AG09309 (cell line): Measurements from ENCODE around the gene MED25.

Experiments used
- DNase-seq: peaks from one replicate; pipeline ENCODE4 v3.0.0-alpha.2; 2010; ENCODE audit warnings: low read depth
- H3K4me3 ChIP-seq: 2 replicates; pipeline ENCODE4 v1.5.1; 2011; ENCODE audit warnings: mild to moderate bottlenecking, low read depth, low read length, moderate library complexity; ENCODE audit not compliant: control insufficient read depth
- TF ChIP-seq, protein P1 (sequence below): IDR thresholded peaks from 2 replicates; pipeline ENCODE4 v1.5.1; 2011; ENCODE audit warnings: mild to moderate bottlenecking, low read depth, low read length, inconsistent platforms; ENCODE audit not compliant: insufficient read depth, control insufficient read depth; ENCODE audit errors: missing control alignments

MED25 gene

DNA sequence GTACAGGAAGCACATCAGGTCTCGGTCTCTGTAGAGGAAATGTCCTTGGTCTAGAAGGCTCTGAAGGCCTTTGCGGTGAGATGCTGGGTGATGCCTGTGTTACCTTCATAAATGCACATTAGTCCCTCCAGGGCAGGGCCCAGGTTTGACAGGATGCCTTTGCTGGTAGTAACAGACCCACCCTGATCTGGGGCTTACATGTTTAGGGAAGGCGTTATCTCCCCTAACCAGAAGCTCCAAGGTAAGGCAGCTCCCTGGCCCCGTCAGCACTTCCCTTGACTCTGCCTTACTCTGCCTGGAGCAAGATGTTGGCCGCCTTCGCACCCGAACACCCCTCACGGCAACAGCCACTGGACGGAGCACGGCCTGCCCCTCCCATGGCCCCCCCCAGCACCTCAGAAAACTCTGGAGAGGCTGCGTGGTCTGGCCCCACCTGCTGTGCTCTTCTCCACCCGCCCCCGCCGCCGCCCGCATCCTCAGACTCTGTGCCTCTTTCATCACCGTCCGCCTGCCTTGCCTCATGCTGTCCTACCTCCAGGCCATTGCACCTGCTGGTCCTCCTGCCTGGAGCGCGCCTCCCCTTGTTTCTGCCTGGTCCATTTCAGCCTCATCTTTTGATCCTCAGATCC lies 42.2 kb upstream of the MED25 start:
- TF ChIP-seq, protein P1, sequence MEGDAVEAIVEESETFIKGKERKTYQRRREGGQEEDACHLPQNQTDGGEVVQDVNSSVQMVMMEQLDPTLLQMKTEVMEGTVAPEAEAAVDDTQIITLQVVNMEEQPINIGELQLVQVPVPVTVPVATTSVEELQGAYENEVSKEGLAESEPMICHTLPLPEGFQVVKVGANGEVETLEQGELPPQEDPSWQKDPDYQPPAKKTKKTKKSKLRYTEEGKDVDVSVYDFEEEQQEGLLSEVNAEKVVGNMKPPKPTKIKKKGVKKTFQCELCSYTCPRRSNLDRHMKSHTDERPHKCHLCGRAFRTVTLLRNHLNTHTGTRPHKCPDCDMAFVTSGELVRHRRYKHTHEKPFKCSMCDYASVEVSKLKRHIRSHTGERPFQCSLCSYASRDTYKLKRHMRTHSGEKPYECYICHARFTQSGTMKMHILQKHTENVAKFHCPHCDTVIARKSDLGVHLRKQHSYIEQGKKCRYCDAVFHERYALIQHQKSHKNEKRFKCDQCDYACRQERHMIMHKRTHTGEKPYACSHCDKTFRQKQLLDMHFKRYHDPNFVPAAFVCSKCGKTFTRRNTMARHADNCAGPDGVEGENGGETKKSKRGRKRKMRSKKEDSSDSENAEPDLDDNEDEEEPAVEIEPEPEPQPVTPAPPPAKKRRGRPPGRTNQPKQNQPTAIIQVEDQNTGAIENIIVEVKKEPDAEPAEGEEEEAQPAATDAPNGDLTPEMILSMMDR: no peak
- DNase-seq: no peak
- H3K4me3 ChIP-seq: no peak overlapping the region

DNA sequence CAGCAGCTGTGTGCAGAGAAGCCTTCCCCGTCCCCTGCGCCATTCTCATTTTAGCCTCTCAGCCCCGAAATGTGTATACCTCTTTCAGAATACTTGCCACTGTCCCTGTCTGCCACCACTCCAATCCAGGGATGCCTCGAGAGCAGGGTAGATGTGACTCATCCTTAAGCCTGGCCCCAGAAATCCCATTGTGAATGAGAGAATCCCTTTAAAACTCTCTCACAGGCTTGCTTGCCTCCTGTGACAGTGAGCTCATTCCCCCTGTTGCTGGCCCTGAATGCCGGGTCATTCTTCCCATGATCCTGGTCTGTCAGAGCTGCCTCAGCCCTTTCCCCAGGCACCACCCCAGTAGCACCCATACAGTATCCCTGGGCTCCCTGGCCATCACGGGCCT lies 41.7 kb upstream of the MED25 start:
- TF ChIP-seq, protein P1: no peak
- DNase-seq: no peak

DNA sequence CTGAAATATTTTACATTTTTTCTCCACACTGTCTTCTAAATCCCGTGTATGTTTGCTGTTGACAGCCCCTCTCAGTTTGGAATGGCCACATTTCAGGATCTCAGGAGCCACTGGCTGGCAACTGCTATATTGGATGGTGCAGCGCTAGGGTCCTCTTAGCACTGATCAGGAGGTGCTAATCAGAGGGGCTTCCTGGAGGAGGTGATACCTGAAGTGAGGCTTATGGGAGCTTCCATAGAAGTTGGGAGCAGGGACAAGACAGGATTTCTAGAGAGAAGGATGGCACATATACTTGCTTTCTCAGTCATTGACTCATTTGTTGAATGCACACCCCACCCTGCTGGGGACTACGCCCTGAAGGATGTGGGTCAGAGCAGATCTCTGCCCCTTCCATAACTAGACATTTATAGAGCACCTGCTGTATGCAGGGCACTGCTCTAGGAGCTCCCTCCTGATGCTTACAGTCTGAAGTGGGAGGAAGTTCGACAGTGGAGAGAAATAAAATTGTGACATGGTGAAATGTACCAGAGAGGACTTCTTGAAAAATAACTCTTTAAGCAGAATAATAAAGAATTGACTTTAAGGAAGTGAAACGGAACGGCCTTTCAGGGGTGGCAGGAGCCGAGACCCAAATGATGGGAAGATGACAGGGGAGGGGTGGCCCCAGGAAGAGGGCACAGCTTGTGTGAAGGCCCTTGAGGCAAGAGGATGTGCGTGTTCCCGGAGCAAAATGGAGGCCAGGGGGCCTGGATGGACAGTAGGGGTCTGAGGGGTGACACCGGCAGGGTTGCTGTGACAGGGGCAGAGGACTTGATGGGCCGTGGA lies 38.1 kb upstream of the MED25 start:
- DNase-seq: no peak
- TF ChIP-seq, protein P1: no peak
- H3K4me3 ChIP-seq: no peak overlapping the region

More for the DNA sequence above, 41.7 kb upstream of the MED25 start:
- no peak overlapping the region for H3K4me3 ChIP-seq

DNA sequence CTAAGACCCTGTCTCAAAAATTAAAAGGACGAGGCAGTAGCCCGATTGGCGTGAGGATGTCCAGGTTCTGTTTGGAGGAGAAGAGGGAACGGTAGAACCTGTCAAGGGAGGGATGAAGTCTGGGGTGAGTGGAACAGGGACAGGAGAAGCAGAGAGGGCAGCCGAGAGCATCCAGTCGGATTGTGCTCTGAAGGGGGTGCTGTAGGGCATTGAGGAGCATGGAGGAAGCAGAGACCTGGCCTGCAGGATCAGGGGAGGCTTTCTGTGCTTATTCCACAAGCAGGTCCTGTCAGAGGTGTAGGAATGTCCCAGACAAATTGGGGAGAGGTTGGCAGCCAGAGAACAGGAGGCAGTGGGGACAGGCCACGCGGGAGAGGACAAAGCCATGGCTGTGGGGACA lies 37.2 kb upstream of the MED25 start:
- no peak for DNase-seq
- TF ChIP-seq, protein P1: no peak
- H3K4me3 ChIP-seq: no peak overlapping the region

DNA sequence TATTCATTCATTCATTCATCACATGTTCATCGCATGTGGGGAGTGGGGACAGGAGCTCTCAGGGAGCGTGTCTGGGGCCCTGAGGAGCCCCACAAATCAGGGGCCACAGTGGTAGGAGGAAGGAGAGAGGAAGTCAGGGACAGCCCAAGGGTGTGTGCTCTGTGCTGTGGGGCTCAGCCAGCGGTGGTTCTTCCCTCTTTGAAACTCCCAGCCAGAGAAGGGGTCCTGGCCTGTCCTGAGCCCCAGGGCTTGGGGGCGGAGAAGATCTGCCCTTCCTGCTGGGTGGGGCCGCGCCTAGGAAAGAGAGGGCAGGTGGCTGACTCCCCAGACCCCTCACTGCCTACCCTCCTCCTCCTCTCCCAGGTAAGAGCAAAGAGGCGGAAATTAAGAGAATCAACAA lies 36.7 kb upstream of the MED25 start:
- TF ChIP-seq, protein P1: no peak
- H3K4me3 ChIP-seq: no peak overlapping the region
- DNase-seq: no peak

DNA sequence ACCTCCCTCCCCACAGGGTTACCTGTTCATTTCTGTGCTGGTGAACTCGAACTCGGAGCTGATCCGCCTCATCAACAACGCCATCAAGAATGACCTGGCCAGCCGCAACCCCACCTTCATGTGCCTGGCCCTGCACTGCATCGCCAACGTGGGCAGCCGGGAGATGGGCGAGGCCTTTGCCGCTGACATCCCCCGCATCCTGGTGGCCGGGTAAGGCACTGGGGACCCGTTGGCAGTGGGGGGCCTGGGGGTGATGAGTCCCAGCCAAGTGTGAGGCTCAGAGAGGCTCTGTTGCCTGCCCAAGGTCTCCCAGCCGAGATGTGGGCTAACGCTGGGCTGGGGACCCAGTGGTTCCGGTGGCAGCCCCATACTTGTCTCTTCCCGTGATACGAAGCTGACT lies 35.6 kb upstream of the MED25 start:
- H3K4me3 ChIP-seq: no peak overlapping the region
- TF ChIP-seq, protein P1: no peak
- no peak for DNase-seq
